ENCODE data around the gene ZNF497. TPM values are rescaled to one million over a fixed set of nuclear protein-coding genes. Genes with fewer than 3 reads are reported as not detected.

Gene ZNF497
- total RNA-seq, 4 donors from 2014 or later = 7.1 to 16.2 (median 8.1) TPM

GRCh38 chr19:58355215-58355796 lies 7.2 kb downstream of the ZNF497 start:
- no peaks in the 10 kb centered on the region for H3K9me3 ChIP-seq
- no peak for DNase-seq
- no peak overlapping the region for H3K4me3 ChIP-seq (replicated peaks in 1 of 3)
- no peaks in the 10 kb centered on the region for H3K36me3 ChIP-seq
- whole genome bisulfite sequencing, 2 donors = 91 to 92% methylated on average over 10 of the region's 10 CpGs
- H3K27me3 ChIP-seq = no peaks in the 10 kb centered on the region
- no peak overlapping the region for H3K27ac ChIP-seq
- H3K4me1 ChIP-seq = peaks cover 3% of the 10 kb centered on the region in 2 donors
- TF ChIP-seq CTCF (IDR thresholded peaks at IDR 0.05) = no peak
- TF ChIP-seq POLR2A (IDR thresholded peaks at IDR 0.05) = no peak
- intact Hi-C loops (cut with DNase I) = no loop called here

GRCh38 chr19:58354478-58355030 lies 8.0 kb downstream of the ZNF497 start:
- H3K27me3 ChIP-seq = no peaks in the 10 kb centered on the region
- no peaks in the 10 kb centered on the region for H3K9me3 ChIP-seq
- H3K4me3 ChIP-seq (replicated peaks in 1 of 3) = no peak overlapping the region
- H3K36me3 ChIP-seq = no peaks in the 10 kb centered on the region
- WGBS, 2 donors = 85 to 92% methylated on average over 6 of the region's 6 CpGs
- no peak for DNase-seq
- no peak overlapping the region for H3K27ac ChIP-seq
- peaks cover 7 to 11% of the 10 kb centered on the region in 2 donors for H3K4me1 ChIP-seq
- intact Hi-C loops (cut with DNase I) = no loop called here
- TF ChIP-seq POLR2A (IDR thresholded peaks at IDR 0.05) = no peak

- intact Hi-C loops (cut with DNase I) = no loop called here
- no peak for TF ChIP-seq POLR2A (IDR thresholded peaks at IDR 0.05)
- TF ChIP-seq CTCF (IDR thresholded peaks at IDR 0.05) = no peak
- no peaks in the 10 kb centered on the region for H3K9me3 ChIP-seq
- H3K4me1 ChIP-seq = peaks cover 7 to 11% of the 10 kb centered on the region in 2 donors
- DNase-seq = no peak
- 77 to 86% methylated on average over 15 of the region's 15 CpGs for WGBS, 2 donors
- no peak overlapping the region for H3K27ac ChIP-seq
- H3K27me3 ChIP-seq = no peaks in the 10 kb centered on the region
- H3K4me3 ChIP-seq (replicated peaks in 1 of 3) = no peak overlapping the region
- H3K36me3 ChIP-seq = no peaks in the 10 kb centered on the region
Measured at GRCh38 chr19:58353717-58354477, 8.7 kb downstream of the ZNF497 start.

GRCh38 chr19:58352760-58353671 lies 9.5 kb downstream of the ZNF497 start, which contains the start of gene A1BG:
TSS of gene A1BG (minus strand) at chr19:58353492. CDS start at chr19:58353437, 55 bp downstream.
- Histone ChIP-seq H3K9me3 (no peaks in the 10 kb centered on the region), H3K36me3 (no peaks in the 10 kb centered on the region), H3K27me3 (no peaks in the 10 kb centered on the region), H3K27ac (no peak within 1 kb of the TSS), H3K4me3 (replicated peaks in 1 of 3) (no peak within 1 kb of the TSS), H3K4me1 (peaks cover 7 to 12% of the 10 kb centered on the region in 2 donors)
- intact Hi-C loops (cut with DNase I) = no loop called here
- DNase-seq = no peak
- 78 to 79% methylated on average over 16 to 25 of the region's 26 CpGs for WGBS, 2 donors
- TF ChIP-seq POLR2A (IDR thresholded peaks at IDR 0.05) (no peak), CTCF (IDR thresholded peaks at IDR 0.05) (no peak)

Data from thyroid gland (tissue), 4 donors.